ENCODE measurements around the gene ZBTB46.

Gene ZBTB46

GRCh38 chr20:63846888-63847236 is 15.8 kb upstream of the ZBTB46 start:
- no peaks in the 10 kb centered on the region for H3K27me3 ChIP-seq (ENCODE audit: control insufficient read depth, insufficient read depth, low read length)
- peak overlapping the region; percentile 14 for H3K9ac ChIP-seq (ENCODE audit: low read length)
- H3K27ac ChIP-seq (ENCODE audit: low read depth, low read length): no peak overlapping the region; the same call in 1 of the 2 replicates
- H3K4me1 ChIP-seq (ENCODE audit: control insufficient read depth, insufficient read depth, low read length): peaks cover 28% of the 10 kb centered on the region
- H3K36me3 ChIP-seq (ENCODE audit: control insufficient read depth, insufficient read depth, low read length): no peaks in the 10 kb centered on the region
- H3K9me3 ChIP-seq (ENCODE audit: control insufficient read depth, insufficient read depth, low read depth, low read length): no peaks in the 10 kb centered on the region
- H3K4me3 ChIP-seq (ENCODE audit: low read depth, low read length): peak overlapping the region; percentile 6; the same call in 1 of the 2 replicates

GRCh38 chr20:63846128-63846771 is 15.2 kb upstream of the ZBTB46 start:
- H3K9ac ChIP-seq (ENCODE audit: low read length): peak overlapping the region; percentile 70
- H3K4me3 ChIP-seq (ENCODE audit: low read depth, low read length): peak overlapping the region; percentile 56
- H3K9me3 ChIP-seq (ENCODE audit: control insufficient read depth, insufficient read depth, low read depth, low read length): no peaks in the 10 kb centered on the region
- H3K4me1 ChIP-seq (ENCODE audit: control insufficient read depth, insufficient read depth, low read length): peaks cover 28% of the 10 kb centered on the region
- H3K27me3 ChIP-seq (ENCODE audit: control insufficient read depth, insufficient read depth, low read length): no peaks in the 10 kb centered on the region
- peak overlapping the region; percentile 61; the same call in 1 of the 2 replicates for H3K27ac ChIP-seq (ENCODE audit: low read depth, low read length)
- no peaks in the 10 kb centered on the region for H3K36me3 ChIP-seq (ENCODE audit: control insufficient read depth, insufficient read depth, low read length)

GRCh38 chr20:63844511-63844991 is 13.5 kb upstream of the ZBTB46 start:
- H3K36me3 ChIP-seq (ENCODE audit: control insufficient read depth, insufficient read depth, low read length): no peaks in the 10 kb centered on the region
- H3K4me3 ChIP-seq (ENCODE audit: low read depth, low read length): no peak overlapping the region
- H3K9me3 ChIP-seq (ENCODE audit: control insufficient read depth, insufficient read depth, low read depth, low read length): no peaks in the 10 kb centered on the region

GRCh38 chr20:63843778-63844177 is 12.7 kb upstream of the ZBTB46 start:
- Histone ChIP-seq H3K9ac (ENCODE audit: low read length) (no peak overlapping the region), H3K27me3 (ENCODE audit: control insufficient read depth, insufficient read depth, low read length) (no peaks in the 10 kb centered on the region), H3K4me3 (ENCODE audit: low read depth, low read length) (no peak overlapping the region), H3K9me3 (ENCODE audit: control insufficient read depth, insufficient read depth, low read depth, low read length) (no peaks in the 10 kb centered on the region), H3K36me3 (ENCODE audit: control insufficient read depth, insufficient read depth, low read length) (no peaks in the 10 kb centered on the region), H3K4me1 (ENCODE audit: control insufficient read depth, insufficient read depth, low read length) (peaks cover 28% of the 10 kb centered on the region), H3K27ac (ENCODE audit: low read depth, low read length) (no peak overlapping the region)

More at GRCh38 chr20:63844511-63844991, 13.5 kb upstream of the ZBTB46 start:
- Histone ChIP-seq H3K27me3 (ENCODE audit: control insufficient read depth, insufficient read depth, low read length) (no peaks in the 10 kb centered on the region), H3K4me1 (ENCODE audit: control insufficient read depth, insufficient read depth, low read length) (peaks cover 28% of the 10 kb centered on the region), H3K27ac (ENCODE audit: low read depth, low read length) (no peak overlapping the region), H3K9ac (ENCODE audit: low read length) (no peak overlapping the region)

- Histone ChIP-seq H3K4me1 (ENCODE audit: control insufficient read depth, insufficient read depth, low read length) (peaks cover 24% of the 10 kb centered on the region), H3K9me3 (ENCODE audit: control insufficient read depth, insufficient read depth, low read depth, low read length) (no peaks in the 10 kb centered on the region), H3K27me3 (ENCODE audit: control insufficient read depth, insufficient read depth, low read length) (no peaks in the 10 kb centered on the region), H3K9ac (ENCODE audit: low read length) (no peak overlapping the region), H3K4me3 (ENCODE audit: low read depth, low read length) (no peak overlapping the region), H3K36me3 (ENCODE audit: control insufficient read depth, insufficient read depth, low read length) (no peaks in the 10 kb centered on the region), H3K27ac (ENCODE audit: low read depth, low read length) (no peak overlapping the region)
Measured at GRCh38 chr20:63843222-63843621, 12.2 kb upstream of the ZBTB46 start.

GRCh38 chr20:63842258-63842657 is 11.2 kb upstream of the ZBTB46 start:
- Histone ChIP-seq H3K27me3 (ENCODE audit: control insufficient read depth, insufficient read depth, low read length) (no peaks in the 10 kb centered on the region), H3K27ac (ENCODE audit: low read depth, low read length) (no peak overlapping the region), H3K9me3 (ENCODE audit: control insufficient read depth, insufficient read depth, low read depth, low read length) (no peaks in the 10 kb centered on the region), H3K4me3 (ENCODE audit: low read depth, low read length) (no peak overlapping the region), H3K9ac (ENCODE audit: low read length) (no peak overlapping the region), H3K4me1 (ENCODE audit: control insufficient read depth, insufficient read depth, low read length) (peaks cover 14% of the 10 kb centered on the region), H3K36me3 (ENCODE audit: control insufficient read depth, insufficient read depth, low read length) (no peaks in the 10 kb centered on the region)

GRCh38 chr20:63840405-63840828 is 9.4 kb upstream of the ZBTB46 start:
- H3K36me3 ChIP-seq (ENCODE audit: control insufficient read depth, insufficient read depth, low read length): no peaks in the 10 kb centered on the region
- peaks cover 13% of the 10 kb centered on the region for H3K4me1 ChIP-seq (ENCODE audit: control insufficient read depth, insufficient read depth, low read length)
- no peaks in the 10 kb centered on the region for H3K27me3 ChIP-seq (ENCODE audit: control insufficient read depth, insufficient read depth, low read length)
- H3K27ac ChIP-seq (ENCODE audit: low read depth, low read length): no peak overlapping the region
- H3K4me3 ChIP-seq (ENCODE audit: low read depth, low read length): no peak overlapping the region
- no peak overlapping the region for H3K9ac ChIP-seq (ENCODE audit: low read length)
- no peaks in the 10 kb centered on the region for H3K9me3 ChIP-seq (ENCODE audit: control insufficient read depth, insufficient read depth, low read depth, low read length)

GRCh38 chr20:63839620-63840019 is 8.6 kb upstream of the ZBTB46 start:
- H3K27ac ChIP-seq (ENCODE audit: low read depth, low read length): no peak overlapping the region
- no peak overlapping the region for H3K4me3 ChIP-seq (ENCODE audit: low read depth, low read length)
- H3K9ac ChIP-seq (ENCODE audit: low read length): no peak overlapping the region
- no peaks in the 10 kb centered on the region for H3K36me3 ChIP-seq (ENCODE audit: control insufficient read depth, insufficient read depth, low read length)
- peaks cover 18% of the 10 kb centered on the region for H3K4me1 ChIP-seq (ENCODE audit: control insufficient read depth, insufficient read depth, low read length)
- H3K9me3 ChIP-seq (ENCODE audit: control insufficient read depth, insufficient read depth, low read depth, low read length): no peaks in the 10 kb centered on the region
- H3K27me3 ChIP-seq (ENCODE audit: control insufficient read depth, insufficient read depth, low read length): no peaks in the 10 kb centered on the region

GRCh38 chr20:63837479-63837878 is 6.4 kb upstream of the ZBTB46 start:
- Histone ChIP-seq H3K4me1 (ENCODE audit: control insufficient read depth, insufficient read depth, low read length) (peaks cover 20% of the 10 kb centered on the region), H3K9ac (ENCODE audit: low read length) (no peak overlapping the region), H3K27me3 (ENCODE audit: control insufficient read depth, insufficient read depth, low read length) (peaks cover 13% of the 10 kb centered on the region), H3K27ac (ENCODE audit: low read depth, low read length) (no peak overlapping the region), H3K4me3 (ENCODE audit: low read depth, low read length) (no peak overlapping the region), H3K36me3 (ENCODE audit: control insufficient read depth, insufficient read depth, low read length) (no peaks in the 10 kb centered on the region), H3K9me3 (ENCODE audit: control insufficient read depth, insufficient read depth, low read depth, low read length) (no peaks in the 10 kb centered on the region)

GRCh38 chr20:63836458-63837344 is 5.6 kb upstream of the ZBTB46 start:
- Histone ChIP-seq H3K4me3 (ENCODE audit: low read depth, low read length) (no peak overlapping the region), H3K4me1 (ENCODE audit: control insufficient read depth, insufficient read depth, low read length) (peaks cover 22% of the 10 kb centered on the region), H3K9me3 (ENCODE audit: control insufficient read depth, insufficient read depth, low read depth, low read length) (no peaks in the 10 kb centered on the region), H3K27me3 (ENCODE audit: control insufficient read depth, insufficient read depth, low read length) (peaks cover 21% of the 10 kb centered on the region), H3K9ac (ENCODE audit: low read length) (no peak overlapping the region), H3K27ac (ENCODE audit: low read depth, low read length) (no peak overlapping the region), H3K36me3 (ENCODE audit: control insufficient read depth, insufficient read depth, low read length) (no peaks in the 10 kb centered on the region)

Data from HUES6 (cell line).